Measurements from ENCODE around the gene SORCS2.

GRCh38 chr4:7596918-7597606, 404.7 kb downstream of the SORCS2 start:
- no peak for TF ChIP-seq CTCF (IDR thresholded peaks at IDR 0.05)
- no peak for TF ChIP-seq POLR2A (IDR thresholded peaks at IDR 0.05)
